ENCODE results near the gene TSPAN14. TPM values are rescaled to one million over a fixed set of nuclear protein-coding genes. Genes with fewer than 3 reads are reported as not detected.

Gene TSPAN14
- total RNA-seq, 6 donors from 2014 or later = 52.1 to 157 (median 111) TPM

DNA sequence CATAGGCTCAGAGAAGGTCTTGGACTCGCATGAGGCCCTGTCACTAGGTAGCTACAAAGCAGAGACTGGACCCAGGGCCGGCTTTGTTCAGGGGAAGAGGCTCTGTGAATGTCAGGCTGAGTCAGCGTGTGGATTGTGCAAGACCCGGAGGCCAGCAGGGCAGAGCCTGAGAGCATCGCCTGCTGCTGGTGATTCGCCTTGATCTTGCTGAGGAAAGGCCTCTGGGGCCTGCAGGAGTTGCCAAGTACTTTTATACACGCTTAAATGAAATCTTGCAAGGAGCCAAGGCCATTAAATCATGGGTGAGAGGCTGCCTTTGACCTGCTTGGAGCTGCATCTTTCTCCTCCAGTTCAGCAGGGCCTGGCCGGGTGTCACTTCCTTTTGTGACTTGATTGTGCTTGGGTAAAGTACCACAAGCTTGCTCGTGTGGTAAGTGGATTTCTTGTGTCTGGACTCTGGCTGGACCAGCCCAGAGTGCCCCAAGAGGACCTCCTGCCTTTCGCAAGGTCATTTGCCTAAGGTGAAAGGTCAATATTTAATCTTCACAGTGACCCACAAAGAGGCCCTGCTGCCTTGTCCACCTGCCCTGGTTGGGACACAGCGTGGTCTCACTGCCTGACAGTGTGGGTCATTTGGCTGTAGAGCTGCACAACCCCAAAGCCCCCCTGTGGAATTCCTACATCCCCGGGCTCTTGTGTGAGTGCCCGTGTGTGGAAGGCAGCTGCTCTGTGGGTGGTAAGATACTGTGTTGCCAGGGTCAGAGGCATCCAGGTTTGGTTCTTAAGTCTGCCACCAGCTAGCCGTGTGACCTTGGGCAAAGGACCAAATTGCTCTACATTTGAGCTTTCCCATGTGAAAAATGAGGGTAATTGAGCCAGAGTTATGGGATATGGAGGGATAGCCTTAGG lies 45.0 kb downstream of the TSPAN14 start:
- no peaks in the 10 kb centered on the region for H3K9me3 ChIP-seq
- WGBS, 2 donors = 17 to 64% methylated on average over 4 to 14 of the region's 14 CpGs
- ATAC-seq (ENCODE audit: low FRiP score in 2 of 2) = peak; percentile 94
- H3K4me3 ChIP-seq = no peak overlapping the region
- H3K4me1 ChIP-seq = peaks cover 97 to 100% (median 98%) of the 10 kb centered on the region in 4 donors
- TF ChIP-seq, protein P1, sequence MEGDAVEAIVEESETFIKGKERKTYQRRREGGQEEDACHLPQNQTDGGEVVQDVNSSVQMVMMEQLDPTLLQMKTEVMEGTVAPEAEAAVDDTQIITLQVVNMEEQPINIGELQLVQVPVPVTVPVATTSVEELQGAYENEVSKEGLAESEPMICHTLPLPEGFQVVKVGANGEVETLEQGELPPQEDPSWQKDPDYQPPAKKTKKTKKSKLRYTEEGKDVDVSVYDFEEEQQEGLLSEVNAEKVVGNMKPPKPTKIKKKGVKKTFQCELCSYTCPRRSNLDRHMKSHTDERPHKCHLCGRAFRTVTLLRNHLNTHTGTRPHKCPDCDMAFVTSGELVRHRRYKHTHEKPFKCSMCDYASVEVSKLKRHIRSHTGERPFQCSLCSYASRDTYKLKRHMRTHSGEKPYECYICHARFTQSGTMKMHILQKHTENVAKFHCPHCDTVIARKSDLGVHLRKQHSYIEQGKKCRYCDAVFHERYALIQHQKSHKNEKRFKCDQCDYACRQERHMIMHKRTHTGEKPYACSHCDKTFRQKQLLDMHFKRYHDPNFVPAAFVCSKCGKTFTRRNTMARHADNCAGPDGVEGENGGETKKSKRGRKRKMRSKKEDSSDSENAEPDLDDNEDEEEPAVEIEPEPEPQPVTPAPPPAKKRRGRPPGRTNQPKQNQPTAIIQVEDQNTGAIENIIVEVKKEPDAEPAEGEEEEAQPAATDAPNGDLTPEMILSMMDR (IDR thresholded peaks at IDR 0.05) = peak in 1 of 6 experiments; percentile 17
- TF ChIP-seq POLR2A (IDR thresholded peaks at IDR 0.05) = peak in 1 of 4 donors; percentile 55
- TF ChIP-seq EP300 (IDR thresholded peaks at IDR 0.05) = no peak
- TF ChIP-seq POLR2AphosphoS5 (IDR thresholded peaks at IDR 0.05) = peak; percentile 73 to 79
- peaks cover 0 to 13% (median 0%) of the 10 kb centered on the region in 4 donors for H3K36me3 ChIP-seq
- peak in 1 of 2 donors; percentile 97 for DNase-seq
- no peaks in the 10 kb centered on the region for H3K27me3 ChIP-seq
- H3K27ac ChIP-seq = peak overlapping the region; percentile 87 to 92 (median 90)

DNA sequence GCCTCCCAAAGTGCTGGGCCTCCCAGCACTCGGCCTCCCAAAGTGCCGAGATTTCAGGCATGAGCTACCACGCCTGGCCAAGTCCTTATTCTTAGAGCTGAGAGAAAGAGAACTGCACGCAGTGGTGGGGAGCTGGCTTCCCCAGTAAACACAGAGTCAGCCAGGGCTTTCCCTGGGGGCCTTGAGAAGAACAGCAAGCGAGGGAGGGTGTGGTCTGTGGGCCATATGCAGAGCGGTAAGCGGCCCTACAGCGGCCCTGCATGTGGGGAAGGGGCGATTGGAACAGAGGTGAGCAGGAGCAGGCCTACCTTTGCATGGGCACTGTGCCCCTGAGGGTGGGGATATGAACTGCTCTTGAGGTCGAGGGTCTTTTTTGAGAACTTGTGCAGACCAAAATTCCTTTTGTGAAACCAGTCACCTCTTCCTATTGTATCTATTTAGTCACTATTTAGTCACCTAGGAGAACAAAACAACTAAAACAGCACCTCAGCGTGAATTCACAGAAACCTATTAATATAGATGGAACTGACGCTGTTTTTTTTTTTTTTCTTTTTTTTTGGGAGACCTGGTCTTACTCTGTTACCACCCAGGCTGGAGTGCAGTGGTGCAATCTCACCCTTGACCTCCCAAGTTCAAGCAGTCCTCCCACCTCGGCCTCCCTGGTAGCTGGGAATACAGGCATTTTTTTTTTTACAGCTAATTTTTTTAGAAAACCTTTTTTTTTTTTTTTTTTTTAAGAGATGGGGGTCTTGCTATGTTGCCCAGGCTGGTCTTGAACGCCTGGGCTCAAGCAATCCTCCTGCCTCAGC lies 46.7 kb downstream of the TSPAN14 start:
- Histone ChIP-seq H3K36me3 (peaks cover 0 to 16% (median 0%) of the 10 kb centered on the region in 4 donors), H3K9me3 (no peaks in the 10 kb centered on the region), H3K27me3 (no peaks in the 10 kb centered on the region), H3K4me1 (peaks cover 97 to 100% (median 98%) of the 10 kb centered on the region in 4 donors), H3K27ac (peak overlapping the region; percentile 87 to 92 (median 90)), H3K4me3 (no peak overlapping the region)
- ATAC-seq (ENCODE audit: low FRiP score in 2 of 2) (no peak), DNase-seq (peak in 1 of 2 donors; percentile 50)
- 71 to 74% methylated on average over 13 to 14 of the region's 14 CpGs for WGBS, 2 donors
- TF ChIP-seq POLR2AphosphoS5 (IDR thresholded peaks at IDR 0.05) = peak in 1 of 2 donors; percentile 21
- no peak for TF ChIP-seq POLR2A (IDR thresholded peaks at IDR 0.05)
- TF ChIP-seq, protein P1 (IDR thresholded peaks at IDR 0.05) = peak in 3 of 6 experiments; percentile 17 to 29 (median 27)

DNA sequence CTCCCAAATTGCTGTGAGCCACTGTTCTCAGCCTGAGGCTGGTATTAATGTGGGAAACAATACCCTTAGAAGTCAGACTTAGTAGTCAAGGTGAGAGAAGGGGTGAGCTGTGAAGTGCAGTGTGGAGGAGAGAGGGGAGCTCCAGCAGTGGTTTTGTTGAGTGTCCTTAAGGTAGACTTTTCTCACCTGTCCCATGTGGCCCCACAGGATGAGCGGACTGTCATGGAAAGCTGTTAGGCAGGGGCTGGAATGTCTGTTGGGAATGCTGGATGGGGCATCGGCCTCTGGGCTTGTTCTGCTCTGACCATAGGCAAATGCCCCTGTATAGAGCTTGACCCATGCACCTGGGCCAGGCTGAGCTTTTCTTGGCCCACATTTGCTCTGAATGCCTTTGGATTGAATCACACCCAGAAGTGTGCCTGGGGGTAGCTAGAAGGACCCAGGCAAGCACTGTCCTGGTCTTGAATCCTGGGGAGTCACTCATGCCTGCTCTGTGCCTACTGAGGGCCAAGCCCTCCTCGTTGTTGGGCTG lies 47.3 kb downstream of the TSPAN14 start:
- DNase-seq (no peak), ATAC-seq (ENCODE audit: low FRiP score in 2 of 2) (no peak)

DNA sequence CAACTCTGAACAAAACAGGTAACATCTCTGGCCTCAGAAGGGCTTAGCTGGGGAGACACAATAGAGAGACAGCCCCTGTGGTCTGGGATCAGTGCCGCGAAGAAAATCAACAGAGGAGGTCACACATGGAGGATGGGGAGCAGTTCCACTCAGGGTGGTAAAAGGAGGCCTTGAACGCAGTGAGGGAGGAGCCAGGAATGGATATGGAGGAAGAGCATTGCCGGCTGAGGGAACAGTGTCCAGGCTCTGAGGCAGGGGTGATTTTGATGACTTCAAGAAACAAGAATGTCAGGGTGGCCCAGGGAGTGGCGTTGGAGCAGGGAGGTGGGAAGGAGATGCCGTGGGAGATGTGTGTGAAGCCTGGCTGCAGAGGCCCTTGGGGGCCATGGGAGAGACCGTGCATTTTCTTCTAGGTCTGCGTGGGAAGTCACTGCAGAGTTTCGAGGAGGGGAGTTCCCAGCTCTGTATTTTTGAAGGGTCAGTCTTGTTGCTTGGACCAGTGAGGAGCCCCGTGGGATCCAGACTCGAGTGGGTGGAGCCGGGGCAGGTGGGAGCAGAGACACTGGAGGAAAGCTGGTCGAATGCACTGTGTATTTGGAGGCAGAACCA lies 47.9 kb downstream of the TSPAN14 start:
- peak overlapping the region; percentile 87 to 92 (median 90) for H3K27ac ChIP-seq
- H3K4me1 ChIP-seq = peaks cover 97 to 100% (median 98%) of the 10 kb centered on the region in 4 donors
- TF ChIP-seq POLR2AphosphoS5 (IDR thresholded peaks at IDR 0.05) (no peak), POLR2A (IDR thresholded peaks at IDR 0.05) (no peak), EP300 (IDR thresholded peaks at IDR 0.05) (no peak)
- TF ChIP-seq, protein P1 (IDR thresholded peaks at IDR 0.05) = no peak
- DNase-seq (no peak), ATAC-seq (ENCODE audit: low FRiP score in 2 of 2) (no peak)
- no peaks in the 10 kb centered on the region for H3K27me3 ChIP-seq
- H3K9me3 ChIP-seq = no peaks in the 10 kb centered on the region
- H3K36me3 ChIP-seq = peaks cover 0 to 22% (median under 1%) of the 10 kb centered on the region in 4 donors
- 75 to 76% methylated on average over 13 of the region's 13 CpGs for WGBS, 2 donors
- H3K4me3 ChIP-seq = no peak overlapping the region

More for the DNA sequence above, 47.3 kb downstream of the TSPAN14 start:
- Histone ChIP-seq H3K4me3 (no peak overlapping the region), H3K9me3 (no peaks in the 10 kb centered on the region), H3K27me3 (no peaks in the 10 kb centered on the region), H3K36me3 (peaks cover 0 to 17% (median 0%) of the 10 kb centered on the region in 4 donors), H3K27ac (peak overlapping the region; percentile 87 to 92 (median 90)), H3K4me1 (peaks cover 95 to 100% (median 98%) of the 10 kb centered on the region in 4 donors)
- WGBS, 2 donors = 81 to 94% methylated on average over 3 of the region's 3 CpGs
- TF ChIP-seq, protein P1 (IDR thresholded peaks at IDR 0.05) = no peak
